Lung (tissue), 12 donors: ENCODE measurements around the gene GALNT9. TPM values are rescaled to one million over a fixed set of nuclear protein-coding genes. Genes with fewer than 3 reads are reported as not detected.

Experiments
- ATAC-seq: fragments of 200-7000 bp; cut with Tn5 transposase; one replicate; pipeline ENCODE4 v1.9.1; 2020; ENCODE audit warnings: moderate number of reproducible peaks; ENCODE audit not compliant: insufficient read depth, low FRiP score
- DNase-seq, 3 donors: peaks; one replicate each; pipeline ENCODE4 v3.0.0-alpha.2; 2013 to 2017
- H3K27ac ChIP-seq, 2 donors: one replicate each; pipeline ENCODE4 v1.5.1; 2013; ENCODE audit warnings: mild to moderate bottlenecking in 2 of 2, moderate library complexity in 2 of 2, control low read depth in 1 of 2, inconsistent platforms in 1 of 2, low read depth in 1 of 2, low read length in 1 of 2
- H3K27me3 ChIP-seq, 3 donors: one replicate each; pipeline ENCODE4 v1.5.1; 2013; ENCODE audit warnings: low read length in 2 of 3; ENCODE audit not compliant: control insufficient read depth in 3 of 3, insufficient read depth in 3 of 3
- H3K36me3 ChIP-seq, 4 donors: one replicate each; pipeline ENCODE4 v1.5.1; 2013; ENCODE audit warnings: low read length in 4 of 4, mild to moderate bottlenecking in 1 of 4, moderate library complexity in 1 of 4; ENCODE audit not compliant: control insufficient read depth in 4 of 4, insufficient read depth in 4 of 4
- H3K4me1 ChIP-seq, 5 donors: one replicate each; pipeline ENCODE4 v1.5.1; 2013; ENCODE audit warnings: low read length in 5 of 5, mild to moderate bottlenecking in 2 of 5, moderate library complexity in 1 of 5; ENCODE audit not compliant: control insufficient read depth in 5 of 5, insufficient read depth in 5 of 5
- H3K4me3 ChIP-seq: one replicate; pipeline ENCODE4 v1.5.1; 2013; ENCODE audit warnings: mild to moderate bottlenecking, control low read depth, moderate library complexity
- H3K9ac ChIP-seq, 2 donors: one replicate each; pipeline ENCODE4 v1.5.1; 2013; ENCODE audit warnings: low read length in 2 of 2, control low read depth in 1 of 2; ENCODE audit not compliant: insufficient read depth in 1 of 2
- H3K9me3 ChIP-seq, 4 donors: one replicate each; pipeline ENCODE4 v1.5.1; 2013; ENCODE audit warnings: low read length in 3 of 4, mild to moderate bottlenecking in 1 of 4, moderate library complexity in 1 of 4; ENCODE audit not compliant: control insufficient read depth in 4 of 4, insufficient read depth in 3 of 4
- WGBS, 2 donors: extraction: QIAGEN DNeasy Blood & Tissue Kit; methylation state at CpG; one replicate each; pipeline ENCODE4 v1.1.7; 2013; 5-methylcytosine and 5-hydroxymethylcytosine counted together
- polyA plus RNA-seq, 2 donors: library from polyadenylated mRNA; stranded (reverse); fragments of 200-250 nt; gene quantifications; one replicate each; pipeline ENCODE4 v1.2.1, GENCODE V29; 2013
- total RNA-seq, 2 donors: library from RNA; depleted of rRNA in 1 of 2; stranded (reverse); fragments of >200 nt in 1 of 2; gene quantifications; one replicate each; pipeline ENCODE4 v1.2.1, GENCODE V29; 2014 to 2021
- TF ChIP-seq, protein P1 (sequence below): IDR thresholded peaks from 2 replicates; pipeline ENCODE4 v1.5.1; 2012; ENCODE audit warnings: mild to moderate bottlenecking; ENCODE audit errors: control extremely low read depth, extremely low read depth
- donor health status: control.
- donor health status: control.
- donor health status: Bipolar disorder and iron deficiency.
- donor health status: healthy.
- donor health status: DM: yes; HTN: yes; CAD: no.

The GALNT9 gene
- total and polyA plus RNA-seq, 4 donors = 0.13 to 1.7 (median 0.79) TPM

DNA sequence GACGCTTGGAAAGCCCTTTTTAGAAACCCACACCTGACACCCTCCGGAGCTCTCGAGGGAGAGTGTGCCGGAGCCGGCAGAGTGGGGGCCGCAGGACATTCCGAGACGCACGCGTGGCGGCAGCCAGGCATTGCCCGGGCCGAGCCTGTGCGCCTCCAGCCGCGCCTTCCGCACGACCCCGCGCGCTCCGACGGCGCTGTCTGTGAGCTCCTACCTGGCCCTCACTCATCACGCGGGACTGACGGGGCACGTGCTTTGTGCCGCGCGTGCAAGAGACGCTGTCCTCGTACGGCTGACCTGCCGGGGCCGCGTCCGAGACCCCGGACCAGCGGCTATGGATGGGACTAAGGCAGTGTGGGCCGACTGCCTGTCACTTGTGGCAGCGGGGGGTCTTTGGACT lies 5.2 kb downstream of the GALNT9 start:
- peaks cover 9 to 52% (median 19%) of the 10 kb centered on the region in 3 donors for H3K27me3 ChIP-seq
- no peak overlapping the region for H3K27ac ChIP-seq
- H3K4me3 ChIP-seq = no peak overlapping the region
- no peaks in the 10 kb centered on the region for H3K9me3 ChIP-seq
- no peak for ATAC-seq
- 91 to 95% methylated on average over 42 of the region's 42 CpGs for WGBS, 2 donors
- H3K36me3 ChIP-seq = no peaks in the 10 kb centered on the region
- peaks cover 0 to 12% (median 9%) of the 10 kb centered on the region in 5 donors for H3K4me1 ChIP-seq
- H3K9ac ChIP-seq = no peak overlapping the region
- TF ChIP-seq, protein P1, sequence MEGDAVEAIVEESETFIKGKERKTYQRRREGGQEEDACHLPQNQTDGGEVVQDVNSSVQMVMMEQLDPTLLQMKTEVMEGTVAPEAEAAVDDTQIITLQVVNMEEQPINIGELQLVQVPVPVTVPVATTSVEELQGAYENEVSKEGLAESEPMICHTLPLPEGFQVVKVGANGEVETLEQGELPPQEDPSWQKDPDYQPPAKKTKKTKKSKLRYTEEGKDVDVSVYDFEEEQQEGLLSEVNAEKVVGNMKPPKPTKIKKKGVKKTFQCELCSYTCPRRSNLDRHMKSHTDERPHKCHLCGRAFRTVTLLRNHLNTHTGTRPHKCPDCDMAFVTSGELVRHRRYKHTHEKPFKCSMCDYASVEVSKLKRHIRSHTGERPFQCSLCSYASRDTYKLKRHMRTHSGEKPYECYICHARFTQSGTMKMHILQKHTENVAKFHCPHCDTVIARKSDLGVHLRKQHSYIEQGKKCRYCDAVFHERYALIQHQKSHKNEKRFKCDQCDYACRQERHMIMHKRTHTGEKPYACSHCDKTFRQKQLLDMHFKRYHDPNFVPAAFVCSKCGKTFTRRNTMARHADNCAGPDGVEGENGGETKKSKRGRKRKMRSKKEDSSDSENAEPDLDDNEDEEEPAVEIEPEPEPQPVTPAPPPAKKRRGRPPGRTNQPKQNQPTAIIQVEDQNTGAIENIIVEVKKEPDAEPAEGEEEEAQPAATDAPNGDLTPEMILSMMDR = no peak
- no peak for DNase-seq

DNA sequence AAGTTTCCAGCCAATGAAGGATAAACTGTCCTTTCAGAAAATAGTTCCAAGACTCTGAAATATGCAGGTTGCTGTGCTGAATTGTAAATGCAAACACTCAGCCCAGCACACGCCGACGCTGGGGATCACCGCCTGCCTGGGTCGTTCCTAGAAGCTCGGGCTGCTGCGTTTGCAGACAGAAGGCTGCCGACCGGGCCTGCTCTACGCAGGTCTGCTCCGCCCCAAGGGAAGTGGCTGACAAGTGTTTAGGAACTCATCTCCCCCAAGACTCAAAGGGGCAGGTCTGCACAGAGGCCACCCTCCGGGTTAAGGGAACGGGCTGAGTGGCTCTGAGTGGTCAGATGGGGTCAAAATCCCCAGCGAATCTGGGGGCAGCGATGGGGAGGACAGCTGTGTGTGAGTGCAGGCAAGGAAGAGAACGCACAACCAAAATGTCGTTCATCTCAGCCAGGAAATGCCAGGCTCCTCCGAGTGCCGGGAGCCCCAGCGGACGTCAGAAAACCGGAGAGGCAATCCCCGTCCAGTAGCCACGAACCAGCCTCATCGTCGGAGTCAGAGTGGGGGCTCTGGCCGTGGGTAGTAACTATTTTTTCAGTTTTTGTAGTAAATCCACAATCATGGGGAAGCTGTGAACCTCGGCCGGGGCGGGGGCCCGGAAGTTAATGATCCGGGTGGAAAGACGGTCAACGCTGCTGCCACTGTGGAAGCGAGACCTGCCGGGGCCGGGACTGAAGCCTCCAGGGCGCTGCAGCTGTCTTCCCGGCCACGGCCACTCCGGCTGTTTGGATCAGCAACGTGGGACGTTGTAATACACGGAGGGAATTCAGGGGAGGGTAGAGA lies 6.0 kb downstream of the GALNT9 start:
- H3K4me1 ChIP-seq = peaks cover 0 to 12% (median 7%) of the 10 kb centered on the region in 5 donors
- H3K27ac ChIP-seq = no peak overlapping the region
- no peak overlapping the region for H3K4me3 ChIP-seq
- DNase-seq (peak in 1 of 3 donors; percentile 26), ATAC-seq (no peak)
- H3K9ac ChIP-seq = no peak overlapping the region
- 27 to 33% methylated on average over 44 of the region's 44 CpGs for WGBS, 2 donors
- H3K27me3 ChIP-seq = peaks cover 8 to 47% (median 17%) of the 10 kb centered on the region in 3 donors
- no peaks in the 10 kb centered on the region for H3K36me3 ChIP-seq
- H3K9me3 ChIP-seq = no peaks in the 10 kb centered on the region
- TF ChIP-seq, protein P1 = no peak

DNA sequence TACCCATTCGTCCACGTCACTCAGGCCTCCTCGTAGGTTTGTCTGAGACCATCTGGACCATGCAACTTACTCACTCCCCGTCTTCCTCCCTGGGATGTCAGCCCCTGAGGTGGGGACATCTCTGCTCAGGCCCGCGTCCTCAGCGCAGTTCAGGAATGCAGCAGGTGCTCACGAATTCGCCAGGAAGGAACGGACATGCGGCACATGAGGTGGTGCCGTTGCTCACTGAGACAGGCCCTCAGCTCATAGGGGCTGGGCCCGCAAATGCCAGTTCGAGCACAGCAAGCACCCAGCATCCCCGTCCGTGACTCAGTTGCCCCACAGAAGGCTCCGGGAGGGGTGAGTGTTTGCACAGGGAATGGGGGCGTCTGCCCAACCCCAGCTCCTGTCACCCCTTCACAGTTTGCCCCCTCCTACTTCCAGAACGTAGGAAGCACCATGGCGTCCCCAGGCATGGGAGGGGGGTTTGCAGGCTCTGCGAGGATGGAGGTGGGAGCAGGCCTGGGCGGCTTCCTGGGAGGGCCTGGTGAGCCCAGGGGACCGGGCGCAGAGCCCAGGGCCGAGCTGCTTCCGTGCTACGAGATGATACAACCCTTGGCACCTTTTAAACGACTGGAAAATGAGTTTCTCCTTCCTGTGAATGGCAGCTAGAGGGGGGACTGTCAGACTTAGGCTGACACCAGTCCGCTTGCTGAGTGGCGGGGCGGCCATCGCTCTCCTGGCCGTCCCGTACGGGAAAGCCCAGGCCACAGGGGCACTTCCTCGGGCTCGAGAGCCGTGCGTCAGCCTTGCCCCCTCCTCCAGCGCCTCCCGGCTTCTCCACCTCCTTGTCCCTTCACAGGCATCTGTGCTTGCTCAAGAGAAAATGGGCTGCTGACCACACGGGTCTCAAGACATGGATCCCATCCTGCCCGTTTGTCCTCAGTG lies 6.9 kb downstream of the GALNT9 start:
- H3K27me3 ChIP-seq = peaks cover 5 to 38% (median 11%) of the 10 kb centered on the region in 3 donors
- H3K27ac ChIP-seq = no peak overlapping the region
- H3K4me3 ChIP-seq = no peak overlapping the region
- 55 to 66% methylated on average over 43 of the region's 43 CpGs for WGBS, 2 donors
- DNase-seq (peak in 2 of 3 donors; percentile 11 to 18), ATAC-seq (no peak)
- H3K36me3 ChIP-seq = no peaks in the 10 kb centered on the region
- H3K9ac ChIP-seq = no peak overlapping the region
- peaks cover 0 to 11% (median 7%) of the 10 kb centered on the region in 5 donors for H3K4me1 ChIP-seq
- H3K9me3 ChIP-seq = no peaks in the 10 kb centered on the region
- TF ChIP-seq, protein P1 = no peak
